Forelimb muscle (tissue), 1 donor: ENCODE data around the gene ZSWIM6. TPM values are rescaled to one million over a fixed set of nuclear protein-coding genes. Genes with fewer than 3 reads are reported as not detected.

Experiments used
- DNase-seq: peaks from one replicate; pipeline ENCODE4 v3.0.0-alpha.2; 2013; ENCODE audit warnings: low read depth
- polyA plus RNA-seq: library from polyadenylated mRNA; unstranded; fragments of 120-200 nt; gene quantifications from one replicate; pipeline ENCODE4 v1.2.1, GENCODE V29; 2013; ENCODE audit not compliant: insufficient read length

ZSWIM6 gene
- polyA plus RNA-seq, 1 donor, result 7.8 TPM

DNA sequence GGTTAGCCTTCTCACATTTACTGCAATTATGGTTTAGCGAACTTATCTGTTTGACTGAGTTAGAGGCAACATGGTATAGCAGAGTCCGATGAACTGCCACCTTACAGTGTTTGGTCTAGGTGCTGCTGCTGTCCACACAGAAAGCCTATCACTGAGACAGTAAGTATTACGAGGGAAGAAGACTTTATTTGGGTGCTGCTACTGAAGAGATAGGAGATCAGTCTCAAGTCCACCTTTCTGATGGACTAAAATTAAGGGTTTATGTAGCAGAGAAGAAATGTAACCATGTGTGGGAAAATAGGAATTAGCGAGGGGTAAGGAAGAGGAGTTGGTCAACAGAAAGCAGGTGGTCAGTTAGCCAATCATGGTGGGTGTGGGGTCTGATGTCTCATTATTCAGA lies 109.7 kb downstream of the ZSWIM6 start:
- DNase-seq, result no peak

DNA sequence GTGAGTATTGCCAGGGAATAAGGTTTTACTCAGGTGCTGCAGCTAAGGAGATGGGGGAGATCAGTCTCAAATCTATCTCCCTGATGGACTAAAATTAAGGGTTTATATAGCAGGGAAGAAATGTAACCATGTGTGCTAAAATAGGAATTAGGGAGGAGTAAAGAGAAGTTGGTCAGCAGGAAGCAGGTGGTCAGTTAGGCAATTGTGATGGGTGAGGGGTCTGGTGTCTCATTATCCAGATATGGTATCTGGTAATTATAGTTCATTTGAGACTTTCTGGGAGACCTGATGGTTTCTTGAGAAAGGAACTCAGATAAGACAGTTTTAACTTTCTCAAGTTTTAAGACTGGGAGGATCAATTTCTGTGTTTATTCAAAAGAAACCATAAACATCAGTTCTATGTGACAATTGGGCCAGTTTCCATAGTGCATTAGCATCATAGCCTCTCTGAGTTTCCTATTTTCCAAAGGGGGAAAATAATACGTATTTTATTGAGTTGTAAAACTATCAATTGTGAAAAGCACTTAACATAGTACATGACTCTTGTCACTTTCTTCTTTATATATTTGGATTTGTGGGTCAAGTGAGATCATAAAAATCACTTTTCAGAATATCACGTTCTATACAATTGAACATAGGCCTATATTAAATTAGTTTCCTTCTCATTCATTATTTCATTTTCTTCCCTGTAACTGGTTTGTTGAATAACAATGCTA lies 115.9 kb downstream of the ZSWIM6 start:
- no peak for DNase-seq

DNA sequence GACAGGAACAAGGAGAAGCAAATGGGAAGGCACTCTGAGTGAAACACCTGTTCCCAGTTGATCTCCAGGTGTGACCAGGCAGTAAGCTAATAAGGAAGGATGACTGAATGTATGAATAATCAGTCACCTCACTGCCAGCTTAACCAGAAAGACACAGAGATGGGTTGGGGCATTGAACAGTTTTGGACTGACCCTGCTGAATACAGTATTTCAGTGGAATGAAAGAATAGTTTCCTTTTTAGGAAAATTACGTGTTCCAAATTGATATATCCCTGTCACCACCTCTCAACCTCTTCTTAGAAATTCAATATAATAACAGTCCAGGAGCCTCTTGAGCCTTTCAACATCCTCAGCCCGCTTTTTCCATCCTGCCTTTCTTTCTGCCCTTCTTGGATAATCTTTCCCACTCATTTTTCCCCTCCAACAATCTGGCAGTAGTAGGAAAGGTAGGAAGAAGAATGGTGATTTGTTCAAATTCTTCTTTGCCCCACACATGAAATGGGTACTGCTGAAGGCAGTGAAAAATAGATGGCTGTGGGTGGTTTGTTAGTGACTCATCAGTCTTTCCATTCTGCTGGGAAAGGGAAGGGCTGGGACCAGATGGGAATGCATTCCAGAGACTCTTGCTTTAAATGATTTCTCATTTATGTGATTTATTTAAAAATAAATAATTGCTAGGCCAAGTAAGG lies 117.9 kb downstream of the ZSWIM6 start:
- no peak for DNase-seq

DNA sequence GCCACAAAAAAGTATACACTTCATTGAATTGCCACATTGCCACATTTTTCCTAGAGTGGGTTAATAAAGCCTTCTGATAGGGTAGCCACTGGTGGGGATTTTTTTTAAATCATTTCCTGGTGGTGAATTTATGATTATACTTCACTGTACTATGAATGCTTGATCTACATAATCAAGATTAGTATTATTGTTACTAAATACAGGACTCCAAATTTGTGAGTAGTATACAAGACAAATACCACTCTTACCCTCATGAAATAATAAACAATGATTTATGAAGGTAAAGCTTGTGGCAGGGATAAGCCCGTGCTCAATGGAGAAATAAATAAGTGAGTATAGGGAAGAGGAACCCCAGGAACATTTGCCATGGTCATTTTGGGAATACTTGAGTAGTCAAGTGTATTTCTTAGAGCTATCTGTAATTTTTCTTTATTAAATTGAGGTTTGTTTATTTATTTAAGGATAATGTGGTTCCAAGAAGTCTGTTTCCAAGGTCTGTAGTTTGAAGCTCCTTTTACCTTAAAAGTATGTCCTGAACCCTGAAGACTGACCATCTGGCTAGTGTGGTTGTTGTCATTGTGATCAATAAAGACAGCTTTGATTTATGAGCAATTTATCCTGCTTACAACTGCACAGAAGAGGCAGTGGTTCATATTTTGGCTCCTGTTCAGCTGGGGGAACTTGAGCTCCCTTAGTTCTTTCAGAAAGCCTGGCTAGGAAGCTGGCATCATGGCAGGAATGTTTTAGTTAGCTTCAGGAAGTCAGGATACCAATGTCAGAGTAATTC lies 118.6 kb downstream of the ZSWIM6 start:
- DNase-seq, result no peak

DNA sequence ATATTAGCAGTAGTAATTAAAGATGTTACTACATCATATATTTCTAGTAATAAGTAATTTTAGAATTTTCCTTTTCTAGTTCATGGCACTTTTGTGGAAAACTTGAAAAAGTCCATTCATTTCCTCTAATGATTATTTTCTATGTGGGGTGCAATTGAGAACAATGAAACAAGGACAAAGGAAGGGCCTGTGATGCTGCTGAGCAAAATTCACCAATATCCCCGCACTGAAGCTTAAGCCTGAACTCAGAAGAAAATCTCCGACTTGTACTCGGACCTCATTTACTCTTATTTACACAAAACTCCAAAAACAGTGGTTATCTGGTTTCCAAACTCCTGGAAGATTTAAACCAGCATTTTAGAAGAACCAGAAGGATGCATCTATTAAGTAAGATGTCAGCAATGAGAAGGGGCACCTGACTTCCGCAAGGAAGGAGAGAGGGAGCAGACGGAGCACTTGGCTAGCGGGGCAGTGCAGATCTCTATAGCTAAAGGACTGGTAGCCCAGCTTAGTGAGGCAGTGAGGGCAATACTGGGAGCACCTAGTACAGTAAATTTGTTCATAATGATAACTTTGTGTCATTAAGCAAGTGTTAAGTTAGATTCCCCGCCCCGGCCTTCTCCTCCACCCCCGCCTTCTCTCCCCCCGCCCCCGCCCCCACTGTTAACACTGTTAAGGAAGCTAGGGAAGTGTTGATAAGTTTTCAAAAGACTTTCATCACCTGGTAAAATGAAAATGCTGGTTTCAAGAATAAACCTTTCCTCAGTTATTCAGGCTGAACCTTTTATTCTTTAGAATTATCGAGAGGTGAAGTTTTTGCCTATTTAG lies 123.3 kb downstream of the ZSWIM6 start:
- DNase-seq, result no peak

DNA sequence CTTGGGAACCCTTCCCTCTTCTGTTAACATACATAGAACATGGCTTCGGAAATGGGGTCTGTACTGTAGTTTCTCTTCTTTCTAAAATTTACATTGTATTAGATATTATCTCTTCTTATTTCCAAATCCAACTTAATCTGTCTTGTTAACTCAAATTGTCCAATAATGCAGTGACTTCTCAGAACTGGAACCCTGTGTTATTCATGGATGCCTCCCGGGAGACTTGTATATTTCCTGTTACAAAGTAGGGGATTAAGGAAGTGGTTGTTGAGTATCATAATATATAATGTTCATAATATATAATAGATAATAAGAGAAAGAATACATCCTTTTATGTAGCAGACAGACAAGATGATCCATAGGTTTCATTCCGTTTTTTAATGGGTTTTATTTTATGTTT lies 128.4 kb downstream of the ZSWIM6 start:
- no peak for DNase-seq

DNA sequence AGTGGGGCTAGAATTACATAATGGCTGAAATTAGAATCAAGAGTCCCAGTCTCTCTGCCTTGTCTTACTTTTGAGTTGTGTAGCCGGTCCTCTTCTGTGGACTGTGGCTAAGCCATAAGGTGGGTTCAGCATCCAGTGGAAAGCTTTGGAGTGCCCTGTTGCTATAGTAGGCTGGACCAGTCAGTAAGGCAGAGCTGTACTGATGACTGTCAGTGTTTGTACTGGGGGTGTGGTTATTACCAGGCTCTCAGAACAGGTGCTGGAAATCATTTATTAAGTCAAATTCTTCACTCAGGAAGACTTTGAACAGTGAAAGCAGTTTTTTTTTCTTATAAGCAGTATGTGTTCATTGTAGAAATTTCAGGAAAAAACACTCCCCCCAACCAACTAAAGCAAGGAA lies 129.4 kb downstream of the ZSWIM6 start:
- DNase-seq, result no peak

DNA sequence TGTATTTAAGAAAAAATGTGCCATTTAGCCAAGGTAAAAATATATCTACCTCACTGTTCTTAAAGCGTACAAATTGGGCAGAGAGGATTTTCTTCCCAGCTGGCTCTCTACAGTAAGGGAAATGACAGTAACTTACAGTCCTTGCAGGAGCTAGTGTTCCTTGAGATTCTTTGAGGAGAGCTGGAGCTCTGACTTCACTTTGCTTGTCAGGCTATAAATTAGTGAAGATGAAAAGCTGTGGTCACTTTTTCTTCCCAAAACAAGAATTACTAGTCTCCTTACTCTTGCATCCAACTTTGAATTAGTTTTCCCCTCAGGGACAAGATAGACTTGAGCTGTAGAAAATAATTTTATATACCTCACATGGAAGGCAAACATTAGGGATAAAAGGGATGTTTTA lies 129.9 kb downstream of the ZSWIM6 start:
- no peak for DNase-seq

DNA sequence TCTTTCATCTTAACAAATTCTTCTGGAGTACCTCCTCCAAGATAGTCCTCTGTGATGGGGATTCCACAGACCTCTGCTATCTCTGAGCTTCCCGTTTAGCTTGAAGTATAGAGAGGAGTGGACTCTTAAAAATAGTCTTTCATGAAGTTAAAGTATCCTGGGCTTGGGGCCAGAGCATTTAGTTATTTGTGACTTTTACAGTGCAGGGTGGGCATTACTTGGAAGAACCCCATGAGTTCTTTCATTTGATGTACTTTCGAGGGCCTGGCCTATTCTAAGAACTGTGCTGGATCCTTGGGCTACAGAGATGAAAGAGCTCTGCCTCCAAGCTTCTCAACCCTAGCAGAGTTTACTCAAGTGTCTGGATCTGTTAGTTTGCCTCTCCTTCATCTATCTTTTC lies 131.5 kb downstream of the ZSWIM6 start:
- DNase-seq, result no peak

DNA sequence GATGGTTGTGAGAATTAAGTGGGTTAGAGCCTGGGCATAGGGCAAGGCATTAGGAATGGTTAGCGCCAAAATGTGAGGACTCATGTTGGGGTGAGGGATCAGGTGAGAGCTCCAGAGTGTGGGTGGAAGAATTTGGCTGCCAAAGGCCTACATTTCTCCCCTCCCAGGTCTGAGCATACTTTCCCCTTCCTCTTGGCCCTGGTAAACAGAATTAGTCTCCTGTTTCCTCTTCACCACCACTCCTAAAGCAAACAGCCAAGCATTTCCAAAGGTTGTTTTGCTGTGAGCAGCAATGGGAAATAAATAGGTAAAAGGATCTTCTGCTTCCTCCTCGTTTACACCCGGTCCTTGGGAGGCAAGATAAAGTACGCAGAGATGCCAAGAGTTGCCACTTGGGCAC lies 132.5 kb downstream of the ZSWIM6 start:
- no peak for DNase-seq

DNA sequence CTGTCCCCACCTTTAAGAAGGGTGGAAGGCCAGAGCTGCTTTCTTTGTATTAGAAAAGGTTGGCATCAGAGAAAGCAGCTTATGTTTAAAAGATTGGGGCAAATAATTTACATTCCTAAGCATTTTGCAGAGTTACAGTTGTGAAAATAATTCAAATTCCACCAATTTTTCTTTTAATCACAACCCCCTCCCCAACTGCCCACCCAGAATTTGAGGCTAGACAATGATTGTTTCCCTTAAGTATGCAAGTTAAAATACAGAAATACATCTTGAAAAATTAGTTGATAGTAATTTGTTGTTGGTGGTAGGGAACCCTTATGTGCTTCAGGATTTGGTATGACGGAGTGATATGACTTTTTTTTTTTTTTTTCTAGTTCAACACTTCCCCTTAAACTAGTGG lies 133.0 kb downstream of the ZSWIM6 start:
- DNase-seq, result no peak

DNA sequence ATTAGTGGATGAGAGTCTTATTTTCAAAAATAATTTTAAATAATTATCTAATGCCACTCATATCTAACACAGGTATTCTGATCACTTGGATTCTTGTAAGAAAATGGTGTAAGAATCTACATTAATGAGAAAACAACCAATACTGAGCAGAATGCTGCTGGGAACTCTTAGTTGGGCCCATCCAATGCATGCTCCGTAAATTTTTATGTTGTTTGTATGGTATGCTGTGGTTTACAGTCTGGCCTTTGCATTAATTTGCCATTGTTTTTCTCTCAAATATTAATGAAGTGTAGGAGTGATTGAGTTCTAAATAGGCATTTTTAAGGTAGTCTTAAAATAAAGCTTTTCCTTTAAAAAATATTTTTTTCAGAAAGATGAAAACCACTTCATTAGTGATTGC lies 133.4 kb downstream of the ZSWIM6 start:
- no peak for DNase-seq

DNA sequence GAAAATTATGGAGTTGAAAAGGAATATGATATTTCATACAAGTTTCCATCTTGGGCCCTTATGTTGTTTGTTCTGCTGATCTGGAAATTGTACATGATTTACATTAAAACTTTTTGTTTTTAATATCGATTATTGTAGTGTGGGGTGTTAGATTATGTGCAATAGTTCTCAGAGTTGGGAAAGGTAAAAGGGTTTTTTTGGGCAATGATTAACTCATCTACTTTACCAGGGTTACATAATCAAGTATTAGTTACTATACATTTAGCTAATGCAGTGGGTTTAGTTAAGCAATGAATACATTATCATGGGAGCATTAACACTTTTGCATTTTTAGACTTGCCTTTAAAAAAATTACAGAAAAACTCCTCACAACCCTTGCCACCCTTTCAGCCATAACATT lies 134.0 kb downstream of the ZSWIM6 start:
- DNase-seq, result no peak

DNA sequence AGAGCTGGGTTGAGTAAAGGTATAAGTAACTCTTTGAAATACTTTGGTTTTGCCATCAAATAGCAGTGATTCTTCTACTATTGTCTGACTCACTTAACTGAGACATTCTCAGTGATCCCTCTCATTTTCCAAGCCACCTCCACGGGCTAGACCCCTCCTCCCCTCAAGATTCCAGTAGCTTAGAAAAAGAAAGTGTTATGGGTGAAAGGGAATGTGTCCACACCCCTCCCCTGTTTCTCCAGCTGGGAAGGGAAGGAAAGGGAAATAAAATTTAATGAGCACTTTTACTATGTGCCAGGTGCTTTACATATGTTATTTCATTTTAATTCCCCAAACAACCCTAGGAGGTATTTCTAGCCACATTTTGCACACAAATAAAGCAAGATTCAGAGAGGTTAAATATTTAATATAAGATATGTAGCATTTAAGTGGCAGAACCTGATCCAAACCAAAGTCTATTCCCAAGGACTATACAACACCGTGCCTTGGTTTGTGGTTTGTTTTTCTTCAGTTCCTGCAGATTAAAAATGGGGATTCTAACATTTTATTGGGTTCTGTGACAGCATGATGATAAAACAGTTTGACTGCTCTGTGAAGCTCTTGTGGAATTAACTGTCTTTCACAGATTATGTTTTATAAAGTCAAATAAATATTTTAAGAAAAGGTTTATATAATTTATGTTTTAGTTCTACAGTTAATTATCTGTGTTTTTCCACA lies 135.9 kb downstream of the ZSWIM6 start:
- no peak for DNase-seq

DNA sequence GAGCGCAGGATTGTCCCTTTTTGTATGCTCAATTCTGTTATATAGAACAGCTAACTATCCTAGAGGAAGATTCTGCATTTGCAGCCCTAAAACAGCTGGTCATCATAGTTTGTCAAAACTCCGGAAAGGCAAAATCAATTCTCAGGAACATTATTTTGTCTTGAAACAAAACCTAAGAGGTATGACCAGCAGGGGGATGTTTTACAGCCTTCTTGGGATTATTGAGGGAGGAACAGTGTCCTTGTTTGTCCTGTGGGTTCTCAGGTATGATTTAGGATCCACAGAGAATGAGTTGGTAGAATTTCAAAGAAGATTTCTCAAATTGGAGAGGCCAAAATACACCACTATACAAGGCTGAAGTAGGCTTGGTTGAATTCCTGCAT lies 136.4 kb downstream of the ZSWIM6 start:
- no peak for DNase-seq

DNA sequence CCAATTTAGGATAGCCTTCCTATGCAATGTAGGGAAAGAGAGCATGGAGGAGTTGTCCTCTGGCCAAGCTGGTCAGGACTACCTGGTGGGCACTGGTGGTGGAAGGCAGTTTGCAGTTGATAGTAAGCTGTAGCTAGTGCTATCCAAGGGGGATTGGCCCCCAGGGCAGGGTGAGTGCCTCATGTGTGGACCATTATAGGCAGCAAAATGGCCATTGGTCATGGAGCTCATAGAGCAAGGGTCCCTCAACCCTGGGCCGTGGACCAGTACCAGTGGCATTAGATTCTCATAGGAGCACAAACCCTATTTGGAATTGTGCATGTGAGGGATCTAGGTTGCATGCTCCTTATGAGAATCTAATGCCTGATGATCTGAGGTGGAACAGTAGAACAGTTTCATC lies 139.3 kb downstream of the ZSWIM6 start:
- DNase-seq, result no peak

DNA sequence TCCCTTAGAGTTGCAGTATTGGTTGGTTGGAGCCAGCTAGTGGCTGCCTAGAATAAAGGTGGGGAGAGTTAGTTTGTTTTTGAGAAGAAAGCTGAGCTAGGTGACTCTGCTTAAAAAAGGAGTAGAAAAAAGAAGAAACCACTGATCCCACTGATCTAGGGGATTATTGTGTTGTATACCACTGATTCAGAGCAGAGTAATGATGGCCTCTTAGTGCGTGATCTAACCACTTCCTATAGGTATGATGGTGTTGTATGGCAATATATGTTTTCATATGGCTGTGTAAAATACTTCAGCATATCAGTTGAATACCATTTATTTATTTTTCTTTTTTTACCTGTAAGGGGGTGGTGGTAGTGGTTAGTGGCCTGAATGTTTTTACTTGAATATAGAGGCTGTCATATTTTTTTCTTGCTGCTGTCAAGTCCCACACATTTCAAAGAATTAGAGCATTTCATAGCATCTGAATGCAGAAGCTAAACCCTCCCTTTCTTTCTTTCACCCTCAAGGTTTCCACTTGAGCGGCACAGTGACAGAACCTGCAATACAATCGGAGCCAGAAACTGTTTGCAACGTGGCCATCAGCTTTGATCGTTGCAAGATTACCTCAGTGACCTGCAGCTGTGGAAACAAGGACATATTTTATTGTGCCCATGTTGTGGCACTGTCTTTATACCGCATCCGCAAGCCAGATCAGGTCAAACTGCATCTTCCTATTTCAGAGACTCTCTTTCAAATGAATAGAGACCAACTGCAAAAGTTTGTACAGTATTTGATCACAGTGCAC lies 140.3 kb downstream of the ZSWIM6 start:
- no peak for DNase-seq

DNA sequence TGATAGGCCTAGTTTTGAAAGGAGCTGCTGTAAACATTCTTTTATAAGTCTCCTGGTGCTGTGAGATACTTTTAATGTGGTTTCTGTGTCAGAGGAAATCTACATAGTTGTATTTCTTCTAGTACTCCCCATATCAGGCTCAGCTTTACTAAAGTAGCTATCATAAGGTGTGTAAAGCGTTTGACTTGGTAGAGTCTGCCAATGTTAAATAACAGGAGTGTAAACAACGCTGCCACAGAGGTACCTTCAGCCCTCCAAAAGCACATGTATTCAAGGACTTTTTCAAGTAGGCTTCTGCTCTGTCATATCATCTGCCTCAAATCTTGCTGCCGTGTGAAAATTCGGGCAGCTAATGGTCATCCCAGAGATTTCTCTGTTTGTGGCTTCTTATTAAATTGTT lies 142.7 kb downstream of the ZSWIM6 start:
- DNase-seq, result no peak

DNA sequence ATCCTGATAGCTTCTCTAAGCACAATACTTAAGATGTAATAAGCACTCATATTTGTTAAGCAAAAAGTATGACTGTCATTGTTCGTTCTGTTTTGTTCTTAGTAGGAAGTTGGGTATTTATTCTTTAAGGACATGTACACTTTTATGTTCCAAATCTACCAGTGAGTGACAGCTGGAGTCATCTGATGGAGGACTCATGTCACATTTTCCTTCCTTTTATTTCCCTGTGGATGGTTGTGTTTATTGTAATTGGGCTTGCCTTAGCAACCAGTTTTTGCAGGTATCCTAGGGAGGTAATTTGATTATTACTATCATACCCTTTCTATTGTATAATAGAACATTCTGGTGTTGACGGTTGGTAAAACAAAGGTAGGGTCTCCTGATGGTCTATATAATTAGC lies 145.7 kb downstream of the ZSWIM6 start:
- no peak for DNase-seq

DNA sequence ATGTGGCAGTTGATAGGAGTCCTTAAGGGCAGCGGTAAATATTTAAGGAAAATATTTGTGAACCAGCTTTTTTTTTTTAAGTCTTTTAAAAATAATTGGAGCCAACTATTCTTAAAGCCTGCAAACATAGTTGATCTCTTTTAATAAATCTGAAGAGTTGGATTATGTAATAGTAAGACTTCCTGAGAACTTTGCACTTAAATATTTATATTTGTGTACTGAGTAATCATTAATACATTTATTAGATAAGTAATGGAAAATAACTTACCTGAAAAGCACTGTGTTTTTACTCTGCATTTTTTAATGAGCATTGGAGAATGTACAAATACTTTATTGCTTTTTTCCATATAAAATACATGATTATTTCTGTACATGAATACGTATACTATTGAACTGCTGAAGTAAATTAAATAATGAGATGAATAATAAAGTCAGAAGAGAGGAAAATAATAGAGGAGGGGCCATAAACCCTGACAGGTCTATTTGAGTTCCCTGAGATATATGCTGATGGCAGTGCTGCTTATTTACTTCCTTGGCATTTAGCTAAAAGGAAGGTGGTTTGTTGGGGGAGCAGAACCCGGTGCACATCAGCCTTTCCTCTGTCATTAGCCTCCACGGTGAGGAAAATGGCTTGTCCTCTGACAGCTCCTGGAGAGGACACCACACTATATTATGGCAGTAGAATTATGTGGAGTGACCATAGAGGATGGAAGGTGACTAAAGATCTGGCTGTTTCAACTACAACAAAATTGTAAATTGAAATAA lies 148.0 kb downstream of the ZSWIM6 start:
- DNase-seq, result no peak
